HFF-Myc (cell line): Measurements from ENCODE around the gene BRD3.

Experiments used
- DNase-seq: peaks from one replicate; pipeline ENCODE4 v3.0.0-alpha.2; 2011; ENCODE audit warnings: low read depth; ENCODE audit errors: extremely low read depth
- H3K4me3 ChIP-seq: replicated peaks from 2 replicates; pipeline ENCODE4 v1.5.1; 2011; ENCODE audit warnings: low read depth, mild to moderate bottlenecking, control low read depth, low read length
- TF ChIP-seq, protein P1 (sequence below): IDR thresholded peaks from 2 replicates; pipeline ENCODE4 v1.5.1; 2012; ENCODE audit warnings: mild to moderate bottlenecking, low read depth, low read length, control low read depth; ENCODE audit errors: missing control alignments

BRD3 gene

DNA sequence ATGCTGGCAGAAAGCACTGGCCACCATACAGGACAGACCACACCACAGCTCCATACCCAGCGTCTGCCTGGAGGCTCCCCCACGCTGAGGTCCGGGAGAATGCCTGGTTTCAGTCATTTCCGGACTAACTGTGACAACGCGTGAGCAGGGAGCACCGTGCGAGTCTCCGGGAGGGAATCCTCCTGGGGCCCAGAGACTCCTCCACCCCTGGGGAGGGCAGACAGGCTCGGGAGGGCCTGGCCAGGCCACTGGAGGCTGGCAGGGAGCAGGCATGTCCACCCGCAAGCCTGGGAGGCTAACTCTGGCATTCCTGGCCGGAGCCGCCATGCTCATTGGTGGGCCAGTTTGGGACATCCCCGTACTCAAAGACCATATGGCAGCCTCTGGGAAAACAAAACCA lies 36.0 kb downstream of the BRD3 start:
- TF ChIP-seq, protein P1, sequence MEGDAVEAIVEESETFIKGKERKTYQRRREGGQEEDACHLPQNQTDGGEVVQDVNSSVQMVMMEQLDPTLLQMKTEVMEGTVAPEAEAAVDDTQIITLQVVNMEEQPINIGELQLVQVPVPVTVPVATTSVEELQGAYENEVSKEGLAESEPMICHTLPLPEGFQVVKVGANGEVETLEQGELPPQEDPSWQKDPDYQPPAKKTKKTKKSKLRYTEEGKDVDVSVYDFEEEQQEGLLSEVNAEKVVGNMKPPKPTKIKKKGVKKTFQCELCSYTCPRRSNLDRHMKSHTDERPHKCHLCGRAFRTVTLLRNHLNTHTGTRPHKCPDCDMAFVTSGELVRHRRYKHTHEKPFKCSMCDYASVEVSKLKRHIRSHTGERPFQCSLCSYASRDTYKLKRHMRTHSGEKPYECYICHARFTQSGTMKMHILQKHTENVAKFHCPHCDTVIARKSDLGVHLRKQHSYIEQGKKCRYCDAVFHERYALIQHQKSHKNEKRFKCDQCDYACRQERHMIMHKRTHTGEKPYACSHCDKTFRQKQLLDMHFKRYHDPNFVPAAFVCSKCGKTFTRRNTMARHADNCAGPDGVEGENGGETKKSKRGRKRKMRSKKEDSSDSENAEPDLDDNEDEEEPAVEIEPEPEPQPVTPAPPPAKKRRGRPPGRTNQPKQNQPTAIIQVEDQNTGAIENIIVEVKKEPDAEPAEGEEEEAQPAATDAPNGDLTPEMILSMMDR, result no peak

DNA sequence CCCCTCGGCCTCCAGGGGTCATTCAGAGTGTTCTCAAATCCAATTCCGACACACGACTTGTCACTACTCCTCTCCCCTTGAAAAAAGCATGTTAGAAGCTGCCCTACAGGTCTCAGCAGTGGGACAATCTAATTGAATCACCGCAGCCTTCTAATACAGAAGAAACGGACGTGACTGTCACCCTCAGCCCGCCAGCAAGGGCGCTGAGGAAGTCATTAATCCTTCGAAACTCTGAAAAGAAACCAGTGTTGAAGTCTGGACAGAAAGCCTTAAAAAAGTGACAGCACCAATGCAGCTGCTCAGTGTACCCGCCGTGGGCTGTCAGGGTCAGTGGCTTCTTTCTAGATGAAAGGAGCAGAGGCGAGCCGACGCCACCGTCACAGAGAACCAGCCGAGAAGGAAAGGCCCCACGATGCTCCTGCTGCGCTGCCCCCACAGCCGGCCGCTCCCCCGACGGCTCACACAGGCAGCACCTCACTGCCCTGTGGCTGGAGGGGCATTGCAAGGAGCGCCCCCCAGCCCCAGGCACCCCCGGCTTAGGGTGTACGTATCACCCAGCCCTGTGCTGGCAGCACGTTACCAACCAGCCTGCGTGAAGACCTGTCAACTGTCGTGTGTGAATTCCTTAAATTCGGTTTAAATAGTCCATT lies 36.9 kb downstream of the BRD3 start:
- no peak for DNase-seq

More for the DNA sequence above, 36.0 kb downstream of the BRD3 start:
- H3K4me3 ChIP-seq, result no peak overlapping the region
- DNase-seq, result no peak

DNA sequence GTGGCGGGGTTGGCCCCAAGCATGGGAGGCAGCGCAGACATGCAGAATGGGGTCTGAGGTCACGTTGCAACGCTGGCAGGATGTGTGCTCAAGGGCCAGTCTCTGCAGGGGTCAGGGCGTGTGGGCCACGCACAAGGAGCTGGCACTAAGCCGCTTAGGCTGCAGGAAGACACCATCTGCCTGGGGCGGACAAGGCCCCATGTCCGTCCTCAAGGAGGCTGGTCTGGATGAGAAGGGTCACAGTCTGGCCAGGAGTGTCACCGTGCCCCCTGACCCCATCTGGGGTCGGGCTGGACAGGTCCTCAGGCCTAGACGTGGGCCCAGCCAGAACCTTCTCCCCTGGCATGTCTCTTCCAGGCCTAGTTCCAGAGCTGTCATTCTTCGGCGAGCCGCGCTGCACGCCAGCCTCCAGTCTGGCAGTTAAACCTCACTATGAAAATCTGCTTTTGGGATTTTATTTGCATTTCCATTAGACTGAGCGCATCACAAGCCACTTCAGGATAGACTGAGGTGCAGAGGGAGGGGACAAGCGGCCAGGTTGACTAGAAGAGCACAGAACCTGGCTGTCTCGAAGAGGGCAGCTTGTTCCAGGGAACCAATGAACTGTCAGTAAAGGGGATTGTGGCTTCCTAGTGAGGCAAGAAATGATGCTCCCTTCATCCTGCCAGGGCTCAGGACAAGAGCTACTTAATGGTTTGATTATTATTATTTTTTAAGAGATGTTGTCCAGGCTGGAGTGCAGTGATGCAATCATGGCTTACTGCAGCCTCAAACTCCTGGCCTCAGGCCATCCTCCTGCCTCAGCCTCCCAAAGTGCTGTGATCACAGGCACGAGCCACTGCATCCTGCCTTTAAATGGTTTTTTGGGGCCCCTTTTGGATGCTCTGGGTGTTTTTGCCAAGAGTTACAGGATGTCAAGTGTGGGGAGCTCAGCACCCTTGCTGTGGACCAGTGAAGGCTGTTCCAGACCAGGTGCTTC lies 38.3 kb downstream of the BRD3 start:
- TF ChIP-seq, protein P1, result no peak
- no peak for DNase-seq
- H3K4me3 ChIP-seq, result no peak overlapping the region

More for the DNA sequence above, 36.9 kb downstream of the BRD3 start:
- TF ChIP-seq, protein P1, result no peak
- H3K4me3 ChIP-seq, result no peak overlapping the region

DNA sequence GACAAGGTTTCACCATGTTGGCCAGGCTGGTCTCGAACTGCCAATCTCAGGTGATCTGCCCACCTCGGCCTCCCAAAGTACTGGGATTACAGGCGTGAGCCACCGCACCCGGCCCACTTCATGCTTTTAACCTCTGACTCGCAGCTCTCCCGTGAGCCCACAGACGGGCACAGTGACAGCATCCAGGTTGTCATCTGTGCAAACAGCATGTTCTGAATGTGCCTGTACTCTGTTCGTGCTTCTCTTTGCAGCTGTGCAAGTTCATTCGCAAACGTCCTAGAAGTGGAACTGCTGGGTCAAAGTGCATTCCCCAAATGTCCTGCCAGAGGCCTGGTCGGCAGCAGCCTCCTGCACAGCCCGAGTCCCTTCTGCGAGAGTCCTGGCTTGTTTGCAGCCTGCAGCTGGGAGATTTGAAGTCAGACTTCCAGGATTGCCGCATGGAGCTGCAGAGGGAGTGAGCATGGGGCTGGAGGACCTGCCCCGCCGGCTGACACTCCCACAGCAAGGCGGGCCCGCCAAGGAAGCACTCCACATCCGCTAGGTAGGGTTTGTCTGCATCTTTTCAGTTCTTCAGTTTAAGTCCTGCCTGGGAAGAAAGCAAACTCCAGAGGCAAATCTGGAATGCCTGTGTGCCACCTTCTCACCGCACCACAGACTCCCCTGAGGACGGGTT lies 39.1 kb downstream of the BRD3 start:
- no peak overlapping the region for H3K4me3 ChIP-seq
- TF ChIP-seq, protein P1, result no peak
- DNase-seq, result no peak

DNA sequence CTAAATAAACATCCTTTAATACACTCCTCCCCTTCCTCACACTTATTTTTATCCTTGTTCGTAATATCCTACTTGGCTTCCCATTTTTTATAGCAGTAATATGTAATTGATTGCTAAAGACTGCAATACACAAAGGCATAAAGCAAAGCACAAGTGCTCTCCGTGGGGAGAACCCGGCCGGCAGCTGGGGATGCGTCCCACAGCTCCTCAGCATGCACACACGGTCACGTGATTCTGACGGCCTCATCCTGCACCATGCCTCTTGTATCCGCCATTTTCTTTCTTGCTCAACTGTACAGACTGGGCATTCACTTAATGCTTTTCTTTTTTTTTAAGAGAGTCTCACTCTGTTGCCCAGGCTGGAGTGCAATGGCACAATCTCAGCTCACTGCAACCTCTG lies 39.8 kb downstream of the BRD3 start:
- DNase-seq, result no peak
- H3K4me3 ChIP-seq, result no peak overlapping the region
- TF ChIP-seq, protein P1, result no peak

DNA sequence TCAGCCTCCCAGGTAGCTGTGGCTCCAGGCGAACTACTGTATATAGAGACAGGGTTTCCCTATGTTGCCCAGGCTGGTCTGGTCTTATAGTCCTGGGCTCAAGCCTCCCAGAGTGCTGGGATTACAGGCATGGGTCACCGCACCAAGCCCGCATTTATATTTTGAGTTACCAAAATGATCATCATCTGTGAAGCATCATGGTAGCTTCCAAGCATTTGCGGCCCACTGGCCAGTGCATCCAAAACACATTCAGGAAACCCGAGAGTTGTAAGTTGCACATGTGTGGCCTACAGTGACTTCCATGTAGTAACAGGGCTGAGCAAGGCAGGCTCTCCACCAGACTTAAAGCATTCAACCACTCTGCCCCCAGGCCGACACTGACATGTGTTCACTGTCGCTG lies 40.3 kb downstream of the BRD3 start:
- no peak for DNase-seq
- TF ChIP-seq, protein P1, result no peak
- no peak overlapping the region for H3K4me3 ChIP-seq
